ENCODE data around the gene RIPK4. TPM values are rescaled to one million over a fixed set of nuclear protein-coding genes. Genes with fewer than 3 reads are reported as not detected.

RIPK4 gene
- total RNA-seq, 1 donor from 2014 or later = 9.4 TPM

DNA sequence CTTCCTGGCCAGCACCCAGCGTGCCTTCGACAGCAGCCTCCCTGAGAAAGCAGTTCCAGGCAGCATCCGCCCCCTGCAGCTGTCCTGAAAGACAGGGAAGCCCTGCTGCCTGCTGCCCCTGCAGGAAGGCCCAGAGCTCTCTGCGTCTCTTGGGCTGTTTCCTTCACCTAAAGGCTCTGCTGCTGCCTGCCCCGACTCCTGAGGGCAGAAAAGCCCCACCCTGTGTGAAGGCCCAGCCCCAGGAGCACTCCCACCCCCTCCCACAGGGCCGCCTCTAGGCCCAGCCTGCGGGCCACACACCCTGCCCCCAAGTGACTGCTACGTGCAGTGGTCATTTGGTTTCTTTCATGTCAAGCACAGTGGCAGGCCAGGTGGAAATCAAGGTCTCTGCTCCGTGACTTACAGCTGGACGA lies 12.4 kb downstream of the RIPK4 start:
- no peak for DNase-seq (ENCODE audit: low spot score)

- no peak for DNase-seq (ENCODE audit: low spot score)
Observed at GRCh38 chr21:41753006-41753898, 13.6 kb downstream of the RIPK4 start.

DNA sequence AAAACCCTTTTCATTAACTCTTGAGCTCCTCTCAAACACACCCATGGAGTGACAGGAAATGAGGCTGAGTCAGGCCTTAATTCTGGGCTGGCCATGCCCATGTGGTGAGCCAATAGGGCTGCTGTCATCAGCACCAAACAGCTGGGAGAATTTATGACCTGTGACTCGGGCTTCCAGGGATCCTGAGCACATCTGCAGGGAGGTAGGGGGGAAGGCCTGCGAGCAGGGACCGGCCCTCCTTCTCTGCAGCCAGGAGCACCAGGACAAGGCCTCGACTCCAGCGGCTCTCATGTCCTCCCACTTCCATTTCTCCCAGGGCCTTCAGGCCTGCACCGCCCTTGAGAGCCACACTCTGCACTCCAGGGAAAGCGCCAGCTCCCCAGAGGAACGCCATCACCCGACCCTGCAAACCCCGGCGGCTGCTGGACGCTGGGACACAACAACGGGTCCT lies 14.6 kb downstream of the RIPK4 start:
- DNase-seq (ENCODE audit: low spot score) = peak; percentile 81

GRCh38 chr21:41751611-41752011 lies 15.2 kb downstream of the RIPK4 start:
- DNase-seq (ENCODE audit: low spot score) = peak; percentile 87

GRCh38 chr21:41750532-41751151 lies 16.2 kb downstream of the RIPK4 start:
- DNase-seq (ENCODE audit: low spot score) = no peak

DNA sequence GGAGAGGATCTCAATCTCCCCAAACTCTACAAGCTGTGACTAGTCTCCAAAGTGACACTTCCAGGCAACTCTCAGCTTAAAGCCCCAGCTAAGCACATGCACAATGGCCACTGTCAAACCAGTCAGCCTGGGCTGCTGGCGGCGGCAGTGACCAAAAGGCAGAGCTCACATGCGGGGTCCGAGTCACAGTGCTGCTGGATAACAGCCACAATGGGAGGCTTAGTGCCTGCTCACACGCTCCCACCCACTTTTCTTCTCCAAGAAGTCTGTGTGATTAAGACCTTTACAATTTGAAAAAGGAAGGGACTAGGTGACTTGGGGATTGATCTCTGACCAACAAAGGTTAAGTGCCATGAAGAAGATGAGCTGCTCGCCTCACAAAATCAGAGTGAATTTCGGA lies 16.8 kb downstream of the RIPK4 start:
- no peak for DNase-seq (ENCODE audit: low spot score)

DNA sequence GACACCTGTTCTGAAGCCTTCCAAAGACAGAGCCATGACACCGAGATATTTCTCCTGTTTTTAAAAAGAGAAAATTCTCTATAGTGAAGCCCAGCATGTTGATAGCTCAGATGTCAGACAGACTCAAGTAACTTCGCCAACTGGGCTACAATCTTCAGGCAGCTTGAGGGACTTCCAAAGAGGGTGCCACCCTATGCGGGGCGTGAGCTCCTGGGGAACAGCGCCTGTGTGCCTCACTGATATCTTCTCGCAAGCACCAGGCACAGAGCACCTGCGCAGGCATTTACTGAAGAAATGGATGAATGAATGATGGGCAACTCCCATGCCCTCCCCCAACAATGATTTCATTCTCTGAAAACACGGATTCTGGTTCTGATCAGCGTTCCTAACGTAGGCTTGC lies 17.6 kb downstream of the RIPK4 start:
- DNase-seq (ENCODE audit: low spot score) = no peak

DNA sequence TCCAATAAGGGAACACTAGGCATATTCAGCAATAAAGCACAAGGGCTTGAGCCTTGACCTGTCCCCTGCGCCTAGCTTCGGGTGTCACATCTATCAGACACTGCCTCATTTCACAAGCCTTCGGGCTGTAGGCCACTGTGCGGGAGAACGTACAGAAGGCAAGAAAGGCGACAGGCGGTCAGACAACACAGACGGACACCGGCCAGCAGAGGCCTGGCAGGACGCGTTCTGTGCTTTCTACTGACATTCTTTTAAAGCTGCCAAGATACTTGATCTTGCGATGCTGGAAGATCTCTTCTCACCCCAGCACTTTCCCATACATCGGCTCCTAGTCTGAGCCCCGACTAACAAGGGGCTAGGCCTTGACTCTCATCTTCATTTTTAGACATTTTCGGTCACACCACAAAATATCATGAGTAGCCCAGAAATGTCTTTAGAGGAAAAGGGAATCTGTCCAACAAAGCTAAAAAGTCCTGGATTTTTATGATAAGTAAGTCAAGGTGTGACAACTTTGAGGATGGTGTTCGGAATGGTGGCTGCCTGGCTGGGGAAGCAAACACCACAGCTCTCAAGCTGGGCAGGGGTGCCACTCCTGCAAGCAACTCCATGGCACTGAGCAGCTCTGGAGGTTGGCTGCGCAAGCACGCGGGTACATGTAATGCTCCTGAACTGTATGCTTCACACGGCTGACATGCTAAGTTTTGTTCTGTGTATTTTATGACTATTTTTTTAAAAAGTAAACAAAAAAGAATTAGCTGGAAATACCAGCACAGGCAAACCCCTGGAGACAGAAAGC lies 18.7 kb downstream of the RIPK4 start:
- DNase-seq (ENCODE audit: low spot score) = no peak

DNA sequence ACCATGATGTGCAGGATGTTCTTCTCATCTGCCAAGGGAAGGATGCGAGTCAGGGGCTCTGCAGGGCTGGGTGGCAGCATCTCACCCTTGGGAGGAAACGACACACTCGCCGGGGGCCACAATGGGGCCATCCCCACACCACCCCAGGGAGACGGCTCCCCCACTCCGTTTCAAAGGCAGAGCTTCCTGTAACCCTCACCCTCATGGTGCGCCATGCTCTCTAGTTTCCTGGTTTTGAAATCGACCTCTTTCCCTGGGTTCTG lies 20.2 kb downstream of the RIPK4 start:
- no peak for DNase-seq (ENCODE audit: low spot score)

- no peak for DNase-seq (ENCODE audit: low spot score)
Observed at GRCh38 chr21:41745971-41746743, 20.7 kb downstream of the RIPK4 start.

DNA sequence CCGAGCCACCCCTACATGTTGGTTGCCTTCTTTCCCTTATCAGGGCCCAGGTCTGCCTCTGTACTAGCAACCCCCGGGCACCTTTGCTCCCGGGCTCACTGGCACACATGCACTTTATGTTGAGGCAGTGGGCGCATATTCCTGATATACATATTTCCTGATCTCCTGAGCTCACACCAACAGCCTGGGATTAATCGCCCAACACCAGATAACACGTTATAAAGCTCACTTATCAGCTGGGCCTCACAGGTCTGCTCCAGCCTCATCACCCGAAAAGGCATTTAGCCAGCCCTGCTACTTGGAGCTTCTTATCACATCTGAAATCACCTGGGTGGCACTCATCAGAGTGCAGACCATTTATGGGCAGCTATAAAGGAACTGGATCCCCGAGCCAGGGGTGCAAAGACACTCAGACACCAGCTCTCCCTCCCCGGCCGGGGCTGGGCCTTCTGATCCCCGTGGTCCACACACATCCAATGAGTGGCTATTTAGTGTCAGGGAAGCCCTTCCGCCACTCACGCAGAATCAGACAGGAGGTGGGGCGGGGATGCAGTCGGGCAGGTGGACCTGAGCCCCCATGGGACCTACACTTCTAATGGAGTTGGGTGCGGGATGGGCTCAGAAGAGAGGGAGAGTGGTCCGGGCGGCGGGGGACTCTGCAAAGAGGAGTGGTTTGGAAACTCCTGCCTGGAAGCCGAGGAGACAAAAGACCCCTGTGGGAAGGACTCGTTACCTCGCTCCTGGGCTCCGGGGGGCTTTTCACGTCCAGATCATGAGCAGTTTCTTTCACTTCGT lies 21.6 kb downstream of the RIPK4 start:
- DNase-seq (ENCODE audit: low spot score) = no peak

GRCh38 chr21:41744028-41744930 lies 22.6 kb downstream of the RIPK4 start:
- DNase-seq (ENCODE audit: low spot score) = peak; percentile 83

- DNase-seq (ENCODE audit: low spot score) = no peak
Observed at GRCh38 chr21:41743321-41744027, 23.4 kb downstream of the RIPK4 start.

- DNase-seq (ENCODE audit: low spot score) = no peak
Observed at GRCh38 chr21:41742073-41742875, 24.6 kb downstream of the RIPK4 start.

DNA sequence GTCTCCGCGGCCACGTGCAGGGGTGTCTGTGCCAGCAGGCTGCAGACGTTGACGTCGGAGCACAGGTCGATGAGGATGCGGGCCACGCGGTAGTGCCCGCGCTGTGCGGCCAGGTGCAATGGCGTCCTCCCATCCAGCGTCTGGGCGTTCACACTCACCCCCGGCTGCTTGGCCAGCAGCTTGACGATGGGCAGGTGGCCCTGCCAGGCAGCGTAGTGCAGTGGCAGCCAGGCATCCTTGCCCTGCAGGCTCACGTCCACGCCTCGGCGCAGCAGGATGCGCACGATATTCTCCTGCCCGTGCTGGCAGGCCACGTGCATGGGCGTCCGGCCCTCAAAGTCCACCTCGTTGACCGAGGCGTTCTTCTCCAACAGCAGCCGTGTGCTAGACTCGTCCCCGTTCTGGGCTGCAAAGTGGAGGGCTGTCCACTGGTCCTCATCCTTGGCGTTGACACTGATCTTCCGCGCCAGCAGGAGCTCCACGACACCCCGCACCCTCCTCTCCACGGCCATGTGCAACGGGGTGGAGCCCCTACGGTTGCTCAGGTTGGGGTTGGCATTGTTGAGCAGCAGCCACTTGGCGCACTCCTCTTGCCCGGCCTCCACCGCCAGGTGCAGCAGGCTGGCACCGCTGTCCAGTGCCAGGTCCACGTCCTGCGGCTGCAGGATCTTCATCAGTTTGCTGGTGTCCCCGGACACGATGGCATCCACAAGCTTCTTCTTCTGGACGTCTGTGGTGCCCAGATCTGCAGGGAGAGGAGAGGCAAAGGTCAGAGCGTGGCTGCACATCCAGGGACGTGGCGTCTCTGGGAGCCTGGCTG lies 25.4 kb downstream of the RIPK4 start:
- no peak for DNase-seq (ENCODE audit: low spot score)

DNA sequence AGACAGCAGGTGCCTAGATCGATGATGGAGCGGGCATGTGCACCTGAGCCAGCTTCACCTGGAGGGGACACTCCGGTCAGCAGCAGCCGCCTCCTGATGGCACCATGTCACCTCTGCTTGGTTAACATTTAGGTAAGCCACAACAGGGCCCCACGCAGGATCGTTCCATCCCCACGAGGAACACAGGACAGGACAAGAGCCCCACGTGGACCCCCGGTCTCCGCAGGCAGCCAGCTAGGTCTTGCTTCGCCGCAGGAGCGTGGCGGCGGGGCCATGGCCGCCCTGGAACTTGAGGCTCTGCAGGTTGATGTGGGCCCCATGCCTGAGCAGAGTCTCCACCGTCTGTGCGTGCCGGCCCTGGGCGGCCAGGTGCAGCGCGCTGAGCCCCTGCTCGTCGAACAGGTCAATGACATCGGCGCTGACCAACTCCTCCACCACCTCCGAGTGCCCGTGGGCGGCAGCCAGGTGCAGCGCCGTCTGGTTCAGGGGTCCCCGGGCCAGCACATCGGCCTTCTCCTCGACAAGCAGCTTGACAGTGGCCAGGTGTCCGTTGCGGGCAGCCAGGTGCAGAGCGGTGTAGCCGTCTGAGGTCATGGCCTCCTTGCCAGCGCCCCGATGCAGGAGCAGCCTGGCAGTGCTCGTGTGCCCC lies 26.1 kb downstream of the RIPK4 start:
- no peak for DNase-seq (ENCODE audit: low spot score)

DNA sequence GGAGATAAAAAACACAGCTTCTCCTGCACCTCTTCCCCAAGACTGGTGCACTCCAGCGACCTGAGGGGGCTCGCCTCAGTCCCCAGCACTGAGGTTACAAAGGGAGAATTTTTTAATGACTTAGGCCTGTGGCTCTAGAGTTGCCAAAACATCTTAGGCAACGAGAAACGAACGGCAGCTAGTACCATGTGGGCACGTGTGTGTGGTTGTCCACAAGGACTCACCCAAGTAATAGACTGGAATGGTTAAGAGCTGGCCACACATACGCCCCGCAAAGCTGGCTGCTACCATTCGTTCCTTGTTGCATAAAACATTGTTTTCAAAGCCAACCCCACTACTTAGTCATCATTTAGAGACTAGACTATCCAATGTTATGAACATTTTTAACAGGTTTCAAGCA lies 26.9 kb downstream of the RIPK4 start:
- DNase-seq (ENCODE audit: low spot score) = no peak

Measured in umbilical cord (tissue), 2 donors.